OCI-LY1 (cell line): ENCODE data around the gene NUP210L.

Experiments used
- H2AFZ ChIP-seq: fragments of 200-600 bp; sonication (generic), shearing (Covaris generic); 2 replicates; pipeline ENCODE4 v1.6.0; 2014; ENCODE audit warnings: antibody characterized with exemption, mild to moderate bottlenecking, low read length
- H3F3A ChIP-seq: fragments of 200-600 bp; sonication (generic), shearing (Covaris generic); 2 replicates; pipeline ENCODE4 v1.6.0; 2014; ENCODE audit warnings: mild to moderate bottlenecking, antibody characterized with exemption, low read length, moderate library complexity; ENCODE audit not compliant: insufficient read depth
- H3K27ac ChIP-seq: fragments of 200-600 bp; sonication (generic); 2 replicates; pipeline ENCODE4 v1.5.1; 2014; ENCODE audit warnings: low read length, mixed run types, mild to moderate bottlenecking, low read depth; ENCODE audit not compliant: poor library complexity, severe bottlenecking
- H3K27me3 ChIP-seq: fragments of 200-600 bp; sonication (generic); 2 replicates; pipeline ENCODE4 v1.6.0; 2014; ENCODE audit warnings: antibody characterized with exemption, mild to moderate bottlenecking, low read length, moderate library complexity; ENCODE audit not compliant: insufficient read depth
- H3K36me3 ChIP-seq: fragments of 200-600 bp; sonication (generic); 2 replicates; pipeline ENCODE4 v1.6.1; 2014; ENCODE audit warnings: mild to moderate bottlenecking, antibody characterized with exemption, low read length, moderate library complexity, mixed read lengths; ENCODE audit not compliant: insufficient read depth
- H3K4me1 ChIP-seq: fragments of 200-600 bp; sonication (generic); 2 replicates; pipeline ENCODE4 v1.5.1; 2014; ENCODE audit warnings: mild to moderate bottlenecking, low read length, moderate library complexity; ENCODE audit not compliant: insufficient read depth, severe bottlenecking
- H3K4me2 ChIP-seq: fragments of 200-600 bp; sonication (generic), shearing (Covaris generic); 2 replicates; pipeline ENCODE4 v1.6.1; 2014; ENCODE audit warnings: low read length
- H3K4me3 ChIP-seq: fragments of 200-600 bp; sonication (generic); 2 replicates; pipeline ENCODE4 v1.5.1; 2014; ENCODE audit warnings: low read length, low read depth, mild to moderate bottlenecking, mixed read lengths; ENCODE audit not compliant: poor library complexity, severe bottlenecking
- H3K79me2 ChIP-seq: fragments of 200-600 bp; shearing (Covaris generic); 2 replicates; pipeline ENCODE4 v1.6.1; 2016; ENCODE audit warnings: mixed run types, low read length, mixed read lengths; ENCODE audit not compliant: insufficient read depth
- H3K9ac ChIP-seq: fragments of 200-600 bp; sonication (generic), shearing (Covaris generic); 2 replicates; pipeline ENCODE4 v1.6.1; 2014; ENCODE audit warnings: mild to moderate bottlenecking, low read length, mixed read lengths
- H3K9me2 ChIP-seq: fragments of 200-600 bp; sonication (generic), shearing (Covaris generic); 2 replicates; pipeline ENCODE4 v1.6.1; 2014; ENCODE audit warnings: low read depth, mild to moderate bottlenecking, low read length, mixed read lengths
- H3K9me3 ChIP-seq: fragments of 200-600 bp; shearing (Covaris generic); 2 replicates; pipeline ENCODE4 v1.6.1; 2014; ENCODE audit warnings: low read length, mixed read lengths
- H4K20me1 ChIP-seq: fragments of 200-600 bp; sonication (generic), shearing (Covaris generic); 2 replicates; pipeline ENCODE4 v1.6.0; 2016; ENCODE audit warnings: mild to moderate bottlenecking, low read length; ENCODE audit not compliant: insufficient read depth
- CTCF ChIP-seq: fragments of 200-600 bp; sonication (generic), shearing (Covaris generic); IDR thresholded peaks from 2 replicates; pipeline ENCODE4 v1.5.1; 2017; ENCODE audit warnings: mild to moderate bottlenecking, antibody characterized with exemption, low read length, moderate library complexity, mixed read lengths
- EZH2 ChIP-seq: fragments of 200-600 bp; sonication (generic), shearing (Covaris generic); IDR thresholded peaks from 2 replicates; pipeline ENCODE4 v1.8.0; 2017; ENCODE audit warnings: borderline replicate concordance, mixed run types, mild to moderate bottlenecking, antibody characterized with exemption, low read length, moderate library complexity, mixed read lengths

NUP210L gene

GRCh38 chr1:153962088-153963029, 192.5 kb downstream of the NUP210L start:
- Histone ChIP-seq H3F3A (no peaks in the 10 kb centered on the region), H3K9me3 (no peaks in the 10 kb centered on the region), H3K79me2 (peaks cover 10% of the 10 kb centered on the region), H2AFZ (no peak overlapping the region), H3K4me1 (peaks cover 49% of the 10 kb centered on the region), H3K4me3 (peak overlapping the region; percentile 72), H3K27ac (peak overlapping the region; percentile 73), H3K27me3 (no peaks in the 10 kb centered on the region), H3K36me3 (peaks cover 7% of the 10 kb centered on the region; the same call in 1 of the 2 replicates), H4K20me1 (no peaks in the 10 kb centered on the region), H3K4me2 (peak overlapping the region; percentile 88), H3K9ac (peak overlapping the region; percentile 84), H3K9me2 (no peaks in the 10 kb centered on the region)
- no peak for TF ChIP-seq EZH2
- peak; percentile 18; the same call in 1 of the 2 replicates for TF ChIP-seq CTCF

- H3K4me2 ChIP-seq, result peak overlapping the region; percentile 88
- no peaks in the 10 kb centered on the region for H3F3A ChIP-seq
- no peaks in the 10 kb centered on the region for H4K20me1 ChIP-seq
- no peak overlapping the region for H2AFZ ChIP-seq
- H3K27me3 ChIP-seq, result no peaks in the 10 kb centered on the region
- H3K79me2 ChIP-seq, result peaks cover 15% of the 10 kb centered on the region
- peaks cover 7% of the 10 kb centered on the region; the same call in 1 of the 2 replicates for H3K36me3 ChIP-seq
- peak overlapping the region; percentile 73 for H3K27ac ChIP-seq
- no peaks in the 10 kb centered on the region for H3K9me3 ChIP-seq
- TF ChIP-seq CTCF (no peak), EZH2 (no peak)
- peaks cover 56% of the 10 kb centered on the region for H3K4me1 ChIP-seq
- no peaks in the 10 kb centered on the region for H3K9me2 ChIP-seq
- peak overlapping the region; percentile 84; the same call in 1 of the 2 replicates for H3K9ac ChIP-seq
- peak overlapping the region; percentile 72 for H3K4me3 ChIP-seq
These were observed 193.5 kb downstream of the NUP210L start for GRCh38 chr1:153961421-153961820.

- Histone ChIP-seq H3K36me3 (peaks cover 7% of the 10 kb centered on the region; the same call in 1 of the 2 replicates), H3K4me1 (peaks cover 55% of the 10 kb centered on the region), H3K27ac (no peak overlapping the region), H2AFZ (no peak overlapping the region), H3F3A (no peaks in the 10 kb centered on the region), H3K9ac (no peak overlapping the region), H3K9me2 (no peaks in the 10 kb centered on the region), H3K4me2 (no peak overlapping the region), H3K27me3 (no peaks in the 10 kb centered on the region), H3K4me3 (no peak overlapping the region), H3K9me3 (no peaks in the 10 kb centered on the region), H4K20me1 (no peaks in the 10 kb centered on the region), H3K79me2 (peaks cover 24% of the 10 kb centered on the region)
- no peak for TF ChIP-seq CTCF
- TF ChIP-seq EZH2, result no peak
These were observed 194.7 kb downstream of the NUP210L start for GRCh38 chr1:153960206-153960605.
